ENCODE results near the gene CCNI2. TPM values are rescaled to one million over a fixed set of nuclear protein-coding genes. Genes with fewer than 3 reads are reported as not detected.

The CCNI2 gene
- polyA plus RNA-seq, 1 experiment = not detected

GRCh38 chr5:132750471-132751230 lies 3.4 kb downstream of the CCNI2 start:
- no peak for TF ChIP-seq CTCF (IDR thresholded peaks at IDR 0.05; ENCODE audit: insufficient read depth, low read depth, low read length)
- Histone ChIP-seq H3K27me3 (ENCODE audit: control insufficient read depth, insufficient read depth, low read length) (peaks cover 2% of the 10 kb centered on the region; the same call in 1 of the 2 replicates), H3K4me3 (ENCODE audit: low read depth, low read length) (no peak overlapping the region), H3K36me3 (ENCODE audit: control insufficient read depth, insufficient read depth, low read length) (peaks cover 1% of the 10 kb centered on the region; the same call in 1 of the 2 replicates)
- POLR2A ChIA-PET = interaction anchor here (1.0 kb wide), 1 partner anchor 17 kb away, joined by 3 read pairs; no protein-coding TSS in a partner anchor
- DNase-seq (ENCODE audit: low read depth) = no peak
- CTCF ChIA-PET = interaction anchor here (0.6 to 1.5 kb wide), 4 partner anchors 17 to 250 kb away, joined by 3 to 4 read pairs (median 3); no protein-coding TSS in a partner anchor

GRCh38 chr5:132751444-132751843 lies 4.2 kb downstream of the CCNI2 start:
- DNase-seq (ENCODE audit: low read depth) = no peak
- TF ChIP-seq CTCF (IDR thresholded peaks at IDR 0.05; ENCODE audit: insufficient read depth, low read depth, low read length) = no peak
- POLR2A ChIA-PET = no interaction called here
- no peak overlapping the region for H3K4me3 ChIP-seq (ENCODE audit: low read depth, low read length)
- peaks cover 2% of the 10 kb centered on the region; the same call in 1 of the 2 replicates for H3K27me3 ChIP-seq (ENCODE audit: control insufficient read depth, insufficient read depth, low read length)
- peaks cover 1% of the 10 kb centered on the region; the same call in 1 of the 2 replicates for H3K36me3 ChIP-seq (ENCODE audit: control insufficient read depth, insufficient read depth, low read length)
- CTCF ChIA-PET = interaction anchor here (1.0 to 7.7 kb wide), 2 partner anchors 66 to 72 kb away, joined by 3 to 102 read pairs; partner anchors contain the start of gene SOWAHA

- Histone ChIP-seq H3K4me3 (ENCODE audit: low read depth, low read length) (no peak overlapping the region), H3K36me3 (ENCODE audit: control insufficient read depth, insufficient read depth, low read length) (peaks cover 1% of the 10 kb centered on the region; the same call in 1 of the 2 replicates), H3K27me3 (ENCODE audit: control insufficient read depth, insufficient read depth, low read length) (peaks cover 2% of the 10 kb centered on the region; the same call in 1 of the 2 replicates)
- DNase-seq (ENCODE audit: low read depth) = no peak
- ChIA-PET POLR2A (no interaction called here), CTCF (interaction anchor here (7.7 kb wide), 1 partner anchor 66 kb away, joined by 102 read pairs; the partner anchor contains the start of gene SOWAHA)
- TF ChIP-seq CTCF (IDR thresholded peaks at IDR 0.05; ENCODE audit: insufficient read depth, low read depth, low read length) = no peak
Measured at GRCh38 chr5:132751971-132752580, 4.8 kb downstream of the CCNI2 start.

GRCh38 chr5:132752581-132753125 lies 5.4 kb downstream of the CCNI2 start:
- CTCF ChIA-PET = interaction anchor here (0.8 to 7.7 kb wide), 3 partner anchors 65 to 136 kb away, joined by 3 to 102 read pairs (median 3); partner anchors contain the start of genes SHROOM1 and SOWAHA

More at GRCh38 chr5:132752581-132753125, 5.4 kb downstream of the CCNI2 start:
- TF ChIP-seq CTCF (IDR thresholded peaks at IDR 0.05; ENCODE audit: insufficient read depth, low read depth, low read length) = no peak
- no peak overlapping the region for H3K4me3 ChIP-seq (ENCODE audit: low read depth, low read length)
- peaks cover 2% of the 10 kb centered on the region; the same call in 1 of the 2 replicates for H3K27me3 ChIP-seq (ENCODE audit: control insufficient read depth, insufficient read depth, low read length)
- no peak for DNase-seq (ENCODE audit: low read depth)
- POLR2A ChIA-PET = no interaction called here
- H3K36me3 ChIP-seq (ENCODE audit: control insufficient read depth, insufficient read depth, low read length) = peaks cover 1% of the 10 kb centered on the region; the same call in 1 of the 2 replicates

All from BJ (cell line).